ENCODE results near the gene PTPRM.

DNA sequence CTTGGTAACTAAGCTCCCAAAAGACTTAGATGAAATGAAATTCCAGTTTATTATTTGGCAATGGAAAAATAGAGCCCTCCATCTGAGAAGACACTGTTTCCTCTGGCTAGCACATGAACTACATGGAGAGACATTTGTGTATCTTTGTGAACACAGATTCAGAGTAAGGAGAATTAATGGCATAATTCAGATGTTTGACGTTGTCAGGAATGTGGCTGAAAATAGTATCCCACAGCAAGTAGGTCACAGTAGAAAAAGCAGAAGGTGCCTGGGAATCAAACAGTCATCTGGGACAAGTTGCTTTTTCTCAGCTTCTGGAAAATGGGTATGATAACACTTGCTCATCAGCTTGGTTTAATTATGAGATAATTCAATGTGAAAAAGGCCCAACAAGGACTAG is 288.6 kb downstream of the PTPRM start:
- TF ChIP-seq, protein P1, sequence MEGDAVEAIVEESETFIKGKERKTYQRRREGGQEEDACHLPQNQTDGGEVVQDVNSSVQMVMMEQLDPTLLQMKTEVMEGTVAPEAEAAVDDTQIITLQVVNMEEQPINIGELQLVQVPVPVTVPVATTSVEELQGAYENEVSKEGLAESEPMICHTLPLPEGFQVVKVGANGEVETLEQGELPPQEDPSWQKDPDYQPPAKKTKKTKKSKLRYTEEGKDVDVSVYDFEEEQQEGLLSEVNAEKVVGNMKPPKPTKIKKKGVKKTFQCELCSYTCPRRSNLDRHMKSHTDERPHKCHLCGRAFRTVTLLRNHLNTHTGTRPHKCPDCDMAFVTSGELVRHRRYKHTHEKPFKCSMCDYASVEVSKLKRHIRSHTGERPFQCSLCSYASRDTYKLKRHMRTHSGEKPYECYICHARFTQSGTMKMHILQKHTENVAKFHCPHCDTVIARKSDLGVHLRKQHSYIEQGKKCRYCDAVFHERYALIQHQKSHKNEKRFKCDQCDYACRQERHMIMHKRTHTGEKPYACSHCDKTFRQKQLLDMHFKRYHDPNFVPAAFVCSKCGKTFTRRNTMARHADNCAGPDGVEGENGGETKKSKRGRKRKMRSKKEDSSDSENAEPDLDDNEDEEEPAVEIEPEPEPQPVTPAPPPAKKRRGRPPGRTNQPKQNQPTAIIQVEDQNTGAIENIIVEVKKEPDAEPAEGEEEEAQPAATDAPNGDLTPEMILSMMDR (IDR thresholded peaks at IDR 0.05): no peak
- TF ChIP-seq POLR2A (IDR thresholded peaks at IDR 0.05): no peak
